Thyroid gland (tissue), 4 donors: ENCODE data around the gene UBA6. TPM values are rescaled to one million over a fixed set of nuclear protein-coding genes. Genes with fewer than 3 reads are reported as not detected.

Source experiments
- DNase-seq, 2 donors: peaks; one replicate each; pipeline ENCODE4 v3.0.0-alpha.2; 2019
- H3K27ac ChIP-seq, 3 donors: fragments of 200-600 bp; sonication (generic); 1 replicate in 2 of 3; 2 replicates in 1 of 3; pipeline ENCODE4 v1.5.1; 2016 to 2019; ENCODE audit warnings: mild to moderate bottlenecking in 1 of 3, moderate library complexity in 1 of 3
- H3K27me3 ChIP-seq: fragments of 200-600 bp; sonication (generic); one replicate; pipeline ENCODE4 v1.5.1; 2019
- H3K36me3 ChIP-seq, 2 donors: fragments of 200-600 bp; sonication (generic); one replicate each; pipeline ENCODE4 v1.5.1; 2016 to 2019
- H3K4me1 ChIP-seq, 2 donors: fragments of 200-600 bp; sonication (generic); one replicate each; pipeline ENCODE4 v1.5.1; 2017 to 2019
- H3K4me3 ChIP-seq, 3 donors: fragments of 200-600 bp; sonication (generic); replicated peaks in 1 of 3; 1 replicate in 2 of 3; 2 replicates in 1 of 3; pipeline ENCODE4 v1.5.1; 2016; ENCODE audit warnings: mild to moderate bottlenecking in 1 of 3
- H3K9me3 ChIP-seq: fragments of 200-600 bp; sonication (generic); one replicate; pipeline ENCODE4 v1.5.1; 2017
- CTCF ChIP-seq, 6 experiments: fragments of 200-600 bp in 3 of 6; fragments of 450-650 bp in 3 of 6; sonication (generic) in 3 of 6; IDR thresholded peaks; one replicate each; pipeline ENCODE4 v1.5.1; 2016 to 2019; ENCODE audit warnings: antibody characterized with exemption in 6 of 6, mild to moderate bottlenecking in 2 of 6, inconsistent platforms in 1 of 6, moderate library complexity in 1 of 6
- POLR2A ChIP-seq, 2 donors: fragments of 450-650 bp; IDR thresholded peaks; one replicate each; pipeline ENCODE4 v1.6.1; 2017; ENCODE audit warnings: antibody characterized with exemption in 2 of 2, mild to moderate bottlenecking in 2 of 2, moderate library complexity in 1 of 2
- WGBS, 2 donors: methylation state at CpG; one replicate each; pipeline ENCODE4 v1.1.5; 2017; 5-methylcytosine and 5-hydroxymethylcytosine counted together
- intact Hi-C: fragments of 100-400 bp; cut with DNase I; formaldehyde crosslinking; loops from one replicate; pipeline ENCODE4 v1.15.1; 2023
- total RNA-seq, 4 donors: library from RNA; depleted of rRNA; stranded (reverse); fragments of >200 nt; gene quantifications; one replicate each; pipeline ENCODE4 v1.2.3, GENCODE V29; 2016

The UBA6 gene
- total RNA-seq, 4 donors from 2014 or later: 31.9 to 180 (median 97.5) TPM

GRCh38 chr4:67580577-67580976, 120.4 kb downstream of the UBA6 start:
- Histone ChIP-seq H3K4me1 (no peaks in the 10 kb centered on the region), H3K4me3 (no peak overlapping the region), H3K27ac (no peak overlapping the region), H3K9me3 (no peaks in the 10 kb centered on the region), H3K27me3 (no peaks in the 10 kb centered on the region), H3K36me3 (no peaks in the 10 kb centered on the region)
- 72 to 96% methylated on average over 3 of the region's 3 CpGs for WGBS, 2 donors
- intact Hi-C loops: no loop called here
- DNase-seq: no peak
- no peak for TF ChIP-seq CTCF (IDR thresholded peaks at IDR 0.05)
- TF ChIP-seq POLR2A (IDR thresholded peaks at IDR 0.05): no peak

- no peak overlapping the region for H3K4me3 ChIP-seq
- no peak for TF ChIP-seq POLR2A (IDR thresholded peaks at IDR 0.05)
- TF ChIP-seq CTCF (IDR thresholded peaks at IDR 0.05): no peak
- no peak for DNase-seq
- H3K9me3 ChIP-seq: no peaks in the 10 kb centered on the region
- H3K27me3 ChIP-seq: no peaks in the 10 kb centered on the region
- no peak overlapping the region for H3K27ac ChIP-seq
- 92 to 100% methylated on average over 1 of the region's 1 CpG for WGBS, 2 donors
- H3K4me1 ChIP-seq: no peaks in the 10 kb centered on the region
- no peaks in the 10 kb centered on the region for H3K36me3 ChIP-seq
- intact Hi-C loops: no loop called here
Observed at GRCh38 chr4:67576538-67576937, 124.4 kb downstream of the UBA6 start.

- no peak overlapping the region for H3K27ac ChIP-seq
Observed at GRCh38 chr4:67576059-67576466, 124.9 kb downstream of the UBA6 start.

GRCh38 chr4:67575232-67576058, 125.5 kb downstream of the UBA6 start:
- no peak for DNase-seq
- H3K4me1 ChIP-seq: no peaks in the 10 kb centered on the region
- H3K27ac ChIP-seq: no peak overlapping the region
- H3K4me3 ChIP-seq: no peak overlapping the region
- TF ChIP-seq POLR2A (IDR thresholded peaks at IDR 0.05) (no peak), CTCF (IDR thresholded peaks at IDR 0.05) (no peak)
- no peaks in the 10 kb centered on the region for H3K9me3 ChIP-seq
- no peaks in the 10 kb centered on the region for H3K36me3 ChIP-seq
- H3K27me3 ChIP-seq: no peaks in the 10 kb centered on the region
- WGBS, 2 donors: 81% methylated on average over 13 of the region's 13 CpGs
- intact Hi-C loops: no loop called here

More at GRCh38 chr4:67576059-67576466, 124.9 kb downstream of the UBA6 start:
- intact Hi-C loops: no loop called here
- TF ChIP-seq CTCF (IDR thresholded peaks at IDR 0.05) (no peak), POLR2A (IDR thresholded peaks at IDR 0.05) (no peak)
- WGBS, 2 donors: 84 to 85% methylated on average over 4 of the region's 4 CpGs
- Histone ChIP-seq H3K27me3 (no peaks in the 10 kb centered on the region), H3K4me3 (no peak overlapping the region), H3K4me1 (no peaks in the 10 kb centered on the region), H3K9me3 (no peaks in the 10 kb centered on the region), H3K36me3 (no peaks in the 10 kb centered on the region)
- no peak for DNase-seq

GRCh38 chr4:67573193-67573592, 127.8 kb downstream of the UBA6 start:
- H3K36me3 ChIP-seq: no peaks in the 10 kb centered on the region
- intact Hi-C loops: no loop called here
- no peaks in the 10 kb centered on the region for H3K4me1 ChIP-seq
- no peaks in the 10 kb centered on the region for H3K27me3 ChIP-seq
- no peaks in the 10 kb centered on the region for H3K9me3 ChIP-seq
- no peak for DNase-seq
- no peak for TF ChIP-seq CTCF (IDR thresholded peaks at IDR 0.05)
- no peak for TF ChIP-seq POLR2A (IDR thresholded peaks at IDR 0.05)
- no peak overlapping the region for H3K4me3 ChIP-seq
- H3K27ac ChIP-seq: no peak overlapping the region
